Omental fat pad (tissue), 4 donors: ENCODE data around the gene IKZF1. TPM values are rescaled to one million over a fixed set of nuclear protein-coding genes. Genes with fewer than 3 reads are reported as not detected.

Experiments
- ATAC-seq: fragments of 150-250 bp; one replicate; pipeline ENCODE4 v1.9.1; 2016; ENCODE audit warnings: mild to moderate bottlenecking, moderate library complexity; ENCODE audit not compliant: low FRiP score
- DNase-seq: peaks from one replicate; pipeline ENCODE4 v3.0.0-alpha.2; 2019; ENCODE audit warnings: low spot score
- CTCF ChIP-seq, 3 donors: fragments of 450-650 bp; IDR thresholded peaks; one replicate each; pipeline ENCODE4 v1.5.1; 2016 to 2017; ENCODE audit warnings: antibody characterized with exemption in 3 of 3, mild to moderate bottlenecking in 3 of 3, moderate library complexity in 2 of 3
- total RNA-seq, 4 donors: library from RNA; depleted of rRNA; stranded (reverse); fragments of >200 nt; gene quantifications; one replicate each; pipeline ENCODE4 v1.1.0, GENCODE V29; 2016

Gene IKZF1
- total RNA-seq, 4 donors from 2014 or later = 14.6 to 34.5 (median 21.7) TPM

- DNase-seq = no peak
- no peak for TF ChIP-seq CTCF (IDR thresholded peaks at IDR 0.05)
- no peak for ATAC-seq
Observed at GRCh38 chr7:50341724-50342123, 37.2 kb downstream of the IKZF1 start.

GRCh38 chr7:50342616-50343114, 38.1 kb downstream of the IKZF1 start:
- no peak for TF ChIP-seq CTCF (IDR thresholded peaks at IDR 0.05)
- DNase-seq = no peak
- no peak for ATAC-seq

GRCh38 chr7:50346545-50347497, 42.3 kb downstream of the IKZF1 start:
- TF ChIP-seq CTCF (IDR thresholded peaks at IDR 0.05) = no peak
- ATAC-seq (no peak), DNase-seq (no peak)

- ATAC-seq (no peak), DNase-seq (no peak)
- no peak for TF ChIP-seq CTCF (IDR thresholded peaks at IDR 0.05)
Observed at GRCh38 chr7:50347693-50348092, 43.2 kb downstream of the IKZF1 start.

GRCh38 chr7:50348469-50349162, 44.1 kb downstream of the IKZF1 start:
- no peak for TF ChIP-seq CTCF (IDR thresholded peaks at IDR 0.05)
- ATAC-seq (no peak), DNase-seq (no peak)

- ATAC-seq (no peak), DNase-seq (no peak)
- no peak for TF ChIP-seq CTCF (IDR thresholded peaks at IDR 0.05)
Observed at GRCh38 chr7:50349399-50349798, 44.9 kb downstream of the IKZF1 start.
